Thoracic aorta (tissue), 2 donors: Measurements from ENCODE around the gene FXYD5. TPM values are rescaled to one million over a fixed set of nuclear protein-coding genes. Genes with fewer than 3 reads are reported as not detected.

ENCODE experiments used
- ATAC-seq: fragments of 150-250 bp; one replicate; pipeline ENCODE4 v1.8.0; 2017; ENCODE audit warnings: low read depth; ENCODE audit not compliant: insufficient number of reproducible peaks, low FRiP score
- DNase-seq: peaks from one replicate; pipeline ENCODE4 v3.0.0-alpha.2; 2020; ENCODE audit warnings: low spot score
- H3K27ac ChIP-seq, 2 donors: fragments of 200-600 bp; sonication (generic); 1 replicate in 1 of 2; 2 replicates in 1 of 2; pipeline ENCODE4 v1.5.1; 2016; ENCODE audit warnings: mild to moderate bottlenecking in 2 of 2, moderate library complexity in 2 of 2
- H3K27me3 ChIP-seq: fragments of 200-600 bp; sonication (generic); replicated peaks from 2 replicates; pipeline ENCODE4 v1.6.0; 2016; ENCODE audit warnings: mild to moderate bottlenecking; ENCODE audit not compliant: insufficient read depth
- H3K36me3 ChIP-seq: fragments of 200-600 bp; sonication (generic); one replicate; pipeline ENCODE4 v1.5.1; 2016
- H3K4me1 ChIP-seq, 2 donors: fragments of 200-600 bp; sonication (generic); 1 replicate in 1 of 2; 2 replicates in 1 of 2; pipeline versions ENCODE4 v1.5.1 to v1.6.0; 2016; ENCODE audit warnings: low read depth in 2 of 2, mild to moderate bottlenecking in 1 of 2; ENCODE audit not compliant: control insufficient read depth in 1 of 2
- H3K4me3 ChIP-seq: fragments of 200-600 bp; sonication (generic); 2 replicates; pipeline ENCODE4 v1.5.1; 2016; ENCODE audit warnings: mild to moderate bottlenecking
- H3K9me3 ChIP-seq: fragments of 200-600 bp; sonication (generic); 2 replicates; pipeline ENCODE4 v1.5.1; 2016
- CTCF ChIP-seq: fragments of 200-600 bp; sonication (generic); IDR thresholded peaks from one replicate; pipeline ENCODE4 v1.5.1; 2019; ENCODE audit warnings: antibody characterized with exemption
- total RNA-seq, 2 donors: library from RNA; depleted of rRNA; stranded (reverse); fragments of >200 nt; gene quantifications; one replicate each; pipeline versions ENCODE4 v1.1.0 to v1.2.3, GENCODE V29; 2016

The FXYD5 gene
- total RNA-seq, 2 donors from 2014 or later = 65.0 to 106 TPM

GRCh38 chr19:35112995-35113688 lies 41.4 kb upstream of the FXYD5 start:
- no peak overlapping the region for H3K4me3 ChIP-seq
- H3K27ac ChIP-seq = no peak overlapping the region
- H3K27me3 ChIP-seq = no peaks in the 10 kb centered on the region
- H3K4me1 ChIP-seq = peaks cover 3 to 6% of the 10 kb centered on the region in 2 donors
- ATAC-seq (no peak), DNase-seq (no peak)
- no peak for TF ChIP-seq CTCF
- H3K36me3 ChIP-seq = no peaks in the 10 kb centered on the region
- no peaks in the 10 kb centered on the region for H3K9me3 ChIP-seq

DNA sequence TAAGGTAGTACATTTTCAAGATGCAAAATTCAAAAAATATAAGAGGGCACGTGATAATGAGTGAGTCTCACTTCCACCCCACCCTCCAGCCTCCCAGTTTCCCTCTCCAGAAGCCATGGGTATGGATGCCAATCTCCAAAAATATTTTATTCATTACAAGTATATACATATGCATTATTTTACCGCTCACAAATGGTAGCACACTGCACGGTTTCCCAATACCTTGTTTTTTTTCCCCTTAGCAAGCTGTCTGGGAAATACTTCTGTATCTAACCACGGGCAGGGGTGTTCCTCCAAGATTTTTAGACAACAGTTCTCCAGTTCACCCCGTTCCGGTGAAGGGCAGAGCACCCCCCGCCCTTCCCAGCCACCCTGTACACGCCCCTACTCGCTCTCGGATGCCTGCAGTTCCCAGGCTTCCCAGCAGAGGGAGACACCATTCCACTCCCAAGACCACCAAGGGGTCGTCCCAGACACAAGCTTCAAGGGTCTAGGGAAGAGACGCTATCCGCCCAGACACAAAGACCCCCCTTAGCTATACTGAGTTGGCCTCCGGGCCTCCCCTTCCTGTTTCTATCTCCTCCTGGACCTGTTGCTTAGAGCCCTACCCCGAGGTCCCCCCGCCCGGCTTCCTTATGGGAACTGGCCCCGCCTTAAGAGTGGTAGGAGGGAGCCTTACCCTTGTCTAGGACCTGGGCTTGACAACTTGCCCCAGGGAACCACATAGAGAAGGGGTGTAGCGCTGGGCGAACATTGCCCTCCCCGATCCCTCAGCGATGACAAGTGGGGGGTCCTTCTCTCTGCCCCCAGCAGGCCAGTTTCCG lies 40.0 kb upstream of the FXYD5 start:
- Histone ChIP-seq H3K4me1 (peaks cover 3 to 6% of the 10 kb centered on the region in 2 donors), H3K27ac (no peak overlapping the region), H3K27me3 (no peaks in the 10 kb centered on the region), H3K4me3 (peak overlapping the region; percentile 64), H3K36me3 (no peaks in the 10 kb centered on the region), H3K9me3 (no peaks in the 10 kb centered on the region)
- DNase-seq (no peak), ATAC-seq (peak; percentile 69)
- TF ChIP-seq CTCF = peak; percentile 97

GRCh38 chr19:35115177-35115951 lies 39.2 kb upstream of the FXYD5 start, which contains the start of gene FXYD3:
Gene FXYD3 (plus strand): TSS chr19:35115823. CDS start chr19:35119377, 3,554 bp downstream.
- H3K27ac ChIP-seq = no peak within 1 kb of the TSS
- DNase-seq = no peak
- TF ChIP-seq CTCF = no peak
- H3K4me1 ChIP-seq = peaks cover 3 to 6% of the 10 kb centered on the region in 2 donors
- ATAC-seq = no peak
- no peaks in the 10 kb centered on the region for H3K9me3 ChIP-seq
- peak within 1 kb of the TSS; percentile 64 for H3K4me3 ChIP-seq
- H3K36me3 ChIP-seq = no peaks in the 10 kb centered on the region
- H3K27me3 ChIP-seq = no peaks in the 10 kb centered on the region

DNA sequence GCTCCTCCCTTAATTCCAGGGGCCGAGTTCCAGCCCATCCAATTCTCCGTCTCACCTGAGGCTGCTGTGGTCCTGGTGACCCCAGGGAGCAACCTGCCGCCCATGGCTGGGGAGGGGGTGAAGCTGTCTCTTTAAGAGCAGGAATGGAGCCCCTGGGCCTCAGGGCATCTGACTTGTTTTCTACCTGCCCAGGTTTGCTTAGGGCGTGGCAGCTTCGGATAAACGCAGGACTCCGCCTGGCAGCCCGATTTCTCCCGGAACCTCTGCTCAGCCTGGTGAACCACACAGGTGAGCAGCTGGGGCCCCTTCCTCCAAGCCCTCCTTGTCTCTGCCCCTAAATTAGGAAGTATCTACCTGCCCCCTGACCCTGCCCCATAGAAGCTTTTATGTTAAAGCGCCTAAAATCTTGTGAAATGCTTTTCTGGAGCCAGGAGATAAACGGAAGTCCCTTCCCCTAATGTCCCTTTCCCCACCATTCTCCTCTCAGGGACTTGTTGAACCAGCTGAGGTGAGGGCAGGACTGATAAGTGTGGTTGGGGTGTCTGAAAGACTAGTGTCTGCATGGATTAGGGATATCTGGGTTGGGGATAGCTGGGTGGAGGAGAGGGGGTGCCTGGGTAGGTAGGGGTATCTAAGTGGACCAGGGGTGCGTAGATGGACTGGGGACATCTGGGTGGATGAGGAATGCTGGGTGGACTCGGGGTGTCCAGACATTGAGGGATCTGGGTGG lies 38.3 kb upstream of the FXYD5 start:
- no peaks in the 10 kb centered on the region for H3K27me3 ChIP-seq
- no peak for ATAC-seq
- no peak overlapping the region for H3K27ac ChIP-seq
- no peaks in the 10 kb centered on the region for H3K9me3 ChIP-seq
- peaks cover 3 to 6% of the 10 kb centered on the region in 2 donors for H3K4me1 ChIP-seq
- H3K4me3 ChIP-seq = no peak overlapping the region
- H3K36me3 ChIP-seq = no peaks in the 10 kb centered on the region
- TF ChIP-seq CTCF = no peak
- DNase-seq = no peak
